Neural cell (in vitro differentiated cells): ENCODE measurements around the gene DNMT3A. TPM values are rescaled to one million over a fixed set of nuclear protein-coding genes. Genes with fewer than 3 reads are reported as not detected.

Experiments
- H2AFZ ChIP-seq: fragments of 200-600, 300-800 bp; sonication (generic), shearing (Covaris generic); 2 replicates; pipeline ENCODE4 v1.6.0; 2014; ENCODE audit warnings: low read depth, mild to moderate bottlenecking, antibody characterized with exemption, low read length, moderate library complexity
- H3F3A ChIP-seq: fragments of 200-600 bp; shearing (Covaris generic); 2 replicates; pipeline ENCODE4 v1.6.1; 2016; ENCODE audit warnings: mild to moderate bottlenecking, moderate library complexity, mixed read lengths, antibody characterized with exemption, low read length; ENCODE audit not compliant: insufficient read depth, poor library complexity, severe bottlenecking
- H3K27ac ChIP-seq: fragments of 200-600, 300-800 bp; sonication (generic), shearing (Covaris generic); 2 replicates; pipeline ENCODE4 v1.5.1; 2014; ENCODE audit warnings: mild to moderate bottlenecking, low read length, moderate library complexity
- H3K27me3 ChIP-seq: fragments of 300-800, 200-600 bp; sonication (generic), shearing (Covaris generic); 2 replicates; pipeline ENCODE4 v1.6.0; 2014; ENCODE audit warnings: mild to moderate bottlenecking, low read depth, low read length, moderate library complexity; ENCODE audit not compliant: insufficient read depth
- H3K36me3 ChIP-seq: fragments of 300-800, 200-600 bp; sonication (generic), shearing (Covaris generic); 2 replicates; pipeline ENCODE4 v1.5.1; 2014; ENCODE audit warnings: mild to moderate bottlenecking, antibody characterized with exemption, low read length, moderate library complexity; ENCODE audit not compliant: insufficient read depth
- H3K4me2 ChIP-seq: fragments of 300-800, 200-600 bp; sonication (generic), shearing (Covaris generic); 2 replicates; pipeline ENCODE4 v1.6.0; 2014; ENCODE audit warnings: mild to moderate bottlenecking, low read length
- H3K4me3 ChIP-seq: fragments of 300-800, 200-600 bp; sonication (generic), shearing (Covaris generic); 2 replicates; pipeline ENCODE4 v1.5.1; 2014; ENCODE audit warnings: mild to moderate bottlenecking, low read length, moderate library complexity
- H3K79me2 ChIP-seq: fragments of 200-600 bp; shearing (Covaris generic); replicated peaks from 2 replicates; pipeline ENCODE4 v1.6.0; 2014; ENCODE audit warnings: mild to moderate bottlenecking, low read length, moderate library complexity; ENCODE audit not compliant: insufficient read depth
- H3K9ac ChIP-seq: fragments of 300-800, 200-600 bp; sonication (generic), shearing (Covaris generic); 2 replicates; pipeline ENCODE4 v1.6.1; 2016; ENCODE audit warnings: mild to moderate bottlenecking, low read length, mixed read lengths
- H3K9me2 ChIP-seq: fragments of 200-600 bp; shearing (Covaris generic); 2 replicates; pipeline ENCODE4 v1.6.1; 2016; ENCODE audit warnings: mild to moderate bottlenecking, low read length, mixed read lengths; ENCODE audit not compliant: insufficient read depth
- H3K9me3 ChIP-seq: fragments of 200-600, 300-800 bp; sonication (generic), shearing (Covaris generic); 2 replicates; pipeline ENCODE4 v1.6.1; 2016; ENCODE audit warnings: mild to moderate bottlenecking, mixed run types, low read length, moderate library complexity, mixed read lengths
- H4K20me1 ChIP-seq: fragments of 200-600 bp; shearing (Covaris generic); 2 replicates; pipeline ENCODE4 v1.6.1; 2016; ENCODE audit warnings: mild to moderate bottlenecking, mixed run types; ENCODE audit not compliant: insufficient read depth
- EP300 ChIP-seq: fragments of 450-650 bp; conservative IDR thresholded peaks from 2 replicates; pipeline ENCODE4 v1.6.1; 2014; ENCODE audit warnings: antibody characterized with exemption, mild to moderate bottlenecking, moderate library complexity; ENCODE audit not compliant: poor library complexity, severe bottlenecking
- EZH2 ChIP-seq: fragments of 200-600, 300-800 bp; shearing (Covaris generic), sonication (generic); IDR thresholded peaks from 2 replicates; pipeline ENCODE4 v1.6.1; 2014; ENCODE audit warnings: antibody characterized with exemption, low read length, borderline replicate concordance, mild to moderate bottlenecking; ENCODE audit not compliant: insufficient read depth, poor library complexity, severe bottlenecking
- MXI1 ChIP-seq: fragments of 450-650 bp; conservative IDR thresholded peaks from 2 replicates; pipeline ENCODE4 v1.6.1; 2014; ENCODE audit warnings: antibody characterized with exemption, mild to moderate bottlenecking; ENCODE audit not compliant: poor library complexity, severe bottlenecking
- POLR2AphosphoS5 ChIP-seq: IDR thresholded peaks from 2 replicates; pipeline ENCODE4 v1.6.1; 2012
- RAD21 ChIP-seq: fragments of 450-650 bp; conservative IDR thresholded peaks from 2 replicates; pipeline ENCODE4 v1.6.1; 2014; ENCODE audit warnings: antibody characterized with exemption, mild to moderate bottlenecking, moderate library complexity
- SMC3 ChIP-seq: fragments of 450-650 bp; conservative IDR thresholded peaks from 2 replicates; pipeline ENCODE4 v1.6.1; 2014; ENCODE audit warnings: antibody characterized with exemption, mild to moderate bottlenecking, moderate library complexity; ENCODE audit not compliant: poor library complexity
- TAF1 ChIP-seq: IDR thresholded peaks from 2 replicates; pipeline ENCODE4 v1.6.1; 2012; ENCODE audit warnings: low read depth
- polyA plus RNA-seq: library from polyadenylated mRNA; depleted of rRNA; stranded (reverse); fragments of >200 nt; gene quantifications from 2 replicates; pipeline ENCODE4 v1.2.3, GENCODE V29; 2014
- TF ChIP-seq, protein P1 (sequence below): fragments of 450-650 bp; IDR thresholded peaks from 2 replicates; pipeline ENCODE4 v1.5.1; 2014; ENCODE audit warnings: antibody characterized with exemption, mild to moderate bottlenecking, moderate library complexity; ENCODE audit not compliant: poor library complexity, severe bottlenecking
- TF ChIP-seq, protein P2 (sequence below): IDR thresholded peaks from 2 replicates; pipeline ENCODE4 v1.6.1; 2012; ENCODE audit warnings: borderline replicate concordance

DNMT3A gene
- polyA plus RNA-seq, 1 donor from 2014 or later: 33.0 TPM

DNA sequence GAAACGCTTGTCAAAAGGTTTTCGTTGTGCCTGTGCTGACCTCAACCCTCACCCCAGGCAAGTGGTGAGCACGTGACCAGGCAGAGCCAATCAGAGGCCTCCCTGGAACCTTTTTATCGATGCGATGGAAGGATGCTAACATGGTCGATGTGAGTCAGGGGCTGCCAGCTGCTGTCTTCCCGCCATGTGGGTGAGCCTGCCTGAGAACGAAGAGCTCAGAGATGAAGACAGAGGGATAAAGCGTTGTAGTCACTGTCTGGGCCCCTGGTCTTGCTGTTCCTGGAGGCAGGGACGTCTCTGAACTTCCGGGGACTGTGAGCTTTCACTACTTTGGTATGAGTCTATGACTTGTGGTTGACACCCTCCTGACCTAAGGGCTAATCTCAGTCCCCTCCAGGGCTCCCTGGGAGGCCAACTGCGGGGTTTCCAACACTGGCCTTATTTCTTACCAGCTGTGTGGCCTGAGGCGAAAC, 18.6 kb downstream of the DNMT3A start:
- Histone ChIP-seq H3F3A (no peaks in the 10 kb centered on the region), H2AFZ (no peak overlapping the region), H3K9me3 (peaks cover 3% of the 10 kb centered on the region), H3K27me3 (no peaks in the 10 kb centered on the region), H3K36me3 (no peaks in the 10 kb centered on the region), H4K20me1 (no peaks in the 10 kb centered on the region), H3K27ac (no peak overlapping the region), H3K4me2 (no peak overlapping the region), H3K9me2 (no peaks in the 10 kb centered on the region), H3K4me3 (no peak overlapping the region), H3K79me2 (no peaks in the 10 kb centered on the region), H3K9ac (no peak overlapping the region)
- no peak for TF ChIP-seq MXI1
- TF ChIP-seq, protein P1, sequence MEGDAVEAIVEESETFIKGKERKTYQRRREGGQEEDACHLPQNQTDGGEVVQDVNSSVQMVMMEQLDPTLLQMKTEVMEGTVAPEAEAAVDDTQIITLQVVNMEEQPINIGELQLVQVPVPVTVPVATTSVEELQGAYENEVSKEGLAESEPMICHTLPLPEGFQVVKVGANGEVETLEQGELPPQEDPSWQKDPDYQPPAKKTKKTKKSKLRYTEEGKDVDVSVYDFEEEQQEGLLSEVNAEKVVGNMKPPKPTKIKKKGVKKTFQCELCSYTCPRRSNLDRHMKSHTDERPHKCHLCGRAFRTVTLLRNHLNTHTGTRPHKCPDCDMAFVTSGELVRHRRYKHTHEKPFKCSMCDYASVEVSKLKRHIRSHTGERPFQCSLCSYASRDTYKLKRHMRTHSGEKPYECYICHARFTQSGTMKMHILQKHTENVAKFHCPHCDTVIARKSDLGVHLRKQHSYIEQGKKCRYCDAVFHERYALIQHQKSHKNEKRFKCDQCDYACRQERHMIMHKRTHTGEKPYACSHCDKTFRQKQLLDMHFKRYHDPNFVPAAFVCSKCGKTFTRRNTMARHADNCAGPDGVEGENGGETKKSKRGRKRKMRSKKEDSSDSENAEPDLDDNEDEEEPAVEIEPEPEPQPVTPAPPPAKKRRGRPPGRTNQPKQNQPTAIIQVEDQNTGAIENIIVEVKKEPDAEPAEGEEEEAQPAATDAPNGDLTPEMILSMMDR: no peak
- TF ChIP-seq EZH2: no peak
- no peak for TF ChIP-seq POLR2AphosphoS5
- no peak for TF ChIP-seq SMC3

DNA sequence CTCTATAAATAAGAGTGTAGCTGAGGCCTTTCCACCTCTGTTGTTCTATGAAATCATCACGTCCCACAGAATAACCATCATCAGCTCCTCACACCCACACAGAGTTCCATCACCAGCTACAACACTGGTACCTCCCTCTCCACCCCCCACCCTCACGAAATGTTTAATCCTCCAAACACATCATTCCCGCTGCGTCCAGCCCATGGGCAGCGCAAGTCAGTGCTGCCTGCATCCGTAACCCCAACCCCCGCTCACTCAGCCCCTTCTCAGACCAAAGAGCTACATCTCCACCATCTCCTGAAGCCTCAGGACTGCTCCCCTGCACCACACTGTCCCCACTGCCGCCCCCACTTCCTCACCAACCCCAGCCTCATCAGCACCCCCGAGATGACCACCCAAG, 19.4 kb downstream of the DNMT3A start:
- Histone ChIP-seq H3K9me2 (no peaks in the 10 kb centered on the region), H3K36me3 (no peaks in the 10 kb centered on the region), H3K27ac (no peak overlapping the region), H3K9ac (no peak overlapping the region), H3K79me2 (no peaks in the 10 kb centered on the region), H3K9me3 (peaks cover 3% of the 10 kb centered on the region), H3K27me3 (no peaks in the 10 kb centered on the region), H3F3A (no peaks in the 10 kb centered on the region), H3K4me3 (no peak overlapping the region), H3K4me2 (no peak overlapping the region), H4K20me1 (no peaks in the 10 kb centered on the region), H2AFZ (no peak overlapping the region)
- TF ChIP-seq EZH2 (no peak), TAF1 (no peak), EP300 (no peak), MXI1 (no peak), POLR2AphosphoS5 (no peak), SMC3 (no peak), RAD21 (no peak)
- TF ChIP-seq, protein P1: no peak
- TF ChIP-seq, protein P2, sequence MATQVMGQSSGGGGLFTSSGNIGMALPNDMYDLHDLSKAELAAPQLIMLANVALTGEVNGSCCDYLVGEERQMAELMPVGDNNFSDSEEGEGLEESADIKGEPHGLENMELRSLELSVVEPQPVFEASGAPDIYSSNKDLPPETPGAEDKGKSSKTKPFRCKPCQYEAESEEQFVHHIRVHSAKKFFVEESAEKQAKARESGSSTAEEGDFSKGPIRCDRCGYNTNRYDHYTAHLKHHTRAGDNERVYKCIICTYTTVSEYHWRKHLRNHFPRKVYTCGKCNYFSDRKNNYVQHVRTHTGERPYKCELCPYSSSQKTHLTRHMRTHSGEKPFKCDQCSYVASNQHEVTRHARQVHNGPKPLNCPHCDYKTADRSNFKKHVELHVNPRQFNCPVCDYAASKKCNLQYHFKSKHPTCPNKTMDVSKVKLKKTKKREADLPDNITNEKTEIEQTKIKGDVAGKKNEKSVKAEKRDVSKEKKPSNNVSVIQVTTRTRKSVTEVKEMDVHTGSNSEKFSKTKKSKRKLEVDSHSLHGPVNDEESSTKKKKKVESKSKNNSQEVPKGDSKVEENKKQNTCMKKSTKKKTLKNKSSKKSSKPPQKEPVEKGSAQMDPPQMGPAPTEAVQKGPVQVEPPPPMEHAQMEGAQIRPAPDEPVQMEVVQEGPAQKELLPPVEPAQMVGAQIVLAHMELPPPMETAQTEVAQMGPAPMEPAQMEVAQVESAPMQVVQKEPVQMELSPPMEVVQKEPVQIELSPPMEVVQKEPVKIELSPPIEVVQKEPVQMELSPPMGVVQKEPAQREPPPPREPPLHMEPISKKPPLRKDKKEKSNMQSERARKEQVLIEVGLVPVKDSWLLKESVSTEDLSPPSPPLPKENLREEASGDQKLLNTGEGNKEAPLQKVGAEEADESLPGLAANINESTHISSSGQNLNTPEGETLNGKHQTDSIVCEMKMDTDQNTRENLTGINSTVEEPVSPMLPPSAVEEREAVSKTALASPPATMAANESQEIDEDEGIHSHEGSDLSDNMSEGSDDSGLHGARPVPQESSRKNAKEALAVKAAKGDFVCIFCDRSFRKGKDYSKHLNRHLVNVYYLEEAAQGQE: no peak
